Endothelial cell of umbilical vein (primary cell): ENCODE results near the gene DUSP2. TPM values are rescaled to one million over a fixed set of nuclear protein-coding genes. Genes with fewer than 3 reads are reported as not detected.

ENCODE experiments used
- BruUV-seq: library from RNA; stranded (reverse); fragments of 400-500 nt; replicated peaks from 2 replicates; lab custom pipeline; 2021; lab: Mats Ljungman, UMichigan
- CTCF ChIA-PET: fragments of 300-600, 350-600 bp; sonication (Branson Sonifier 250); formaldehyde crosslinking; loops from one replicate; lab custom pipeline; 2021; ENCODE audit warnings: antibody characterized with exemption, inconsistent platforms; lab: Charles Lee
- POLR2A ChIA-PET: fragments of 300-600, 350-600 bp; sonication (Branson Sonifier 250); formaldehyde crosslinking; loops from one replicate; lab custom pipeline; 2021; ENCODE audit warnings: antibody characterized with exemption, inconsistent platforms; lab: Charles Lee
- DNase-seq: peaks from one replicate; pipeline ENCODE4 v3.0.0-alpha.2; 2011; ENCODE audit warnings: low read depth, low spot score
- FAIRE-seq: peaks from 2 replicates; lab custom pipeline; 2011; peaks lifted over from hg19 to GRCh38; lab: Jason Lieb, UNC
- H2AFZ ChIP-seq: 2 replicates; pipeline ENCODE4 v1.6.0; 2012; ENCODE audit warnings: low read depth, low read length, control low read depth, inconsistent platforms
- H3K27ac ChIP-seq: 2 replicates; pipeline ENCODE4 v1.5.1; 2011; ENCODE audit warnings: low read depth, mild to moderate bottlenecking, control low read depth, low read length, moderate library complexity; ENCODE audit not compliant: insufficient read depth
- H3K27me3 ChIP-seq, 2 experiments: 2 replicates each; pipeline versions ENCODE4 v1.6.0 to v1.6.1; 2011; ENCODE audit warnings: low read length in 2 of 2, mixed read lengths in 1 of 2; ENCODE audit not compliant: control insufficient read depth in 2 of 2, insufficient read depth in 2 of 2
- H3K36me3 ChIP-seq, 2 experiments: 2 replicates in 1 of 2; 3 replicates in 1 of 2; pipeline ENCODE4 v1.5.1; 2011; ENCODE audit warnings: low read length in 2 of 2, mild to moderate bottlenecking in 1 of 2, moderate library complexity in 1 of 2; ENCODE audit not compliant: control insufficient read depth in 2 of 2, insufficient read depth in 2 of 2; ENCODE audit errors: extremely low read depth in 1 of 2
- H3K4me1 ChIP-seq: 3 replicates; pipeline ENCODE4 v1.5.1; 2011; ENCODE audit warnings: mild to moderate bottlenecking, low read length; ENCODE audit not compliant: control insufficient read depth, insufficient read depth; ENCODE audit errors: extremely low read depth
- H3K4me2 ChIP-seq: 2 replicates; pipeline ENCODE4 v1.6.1; 2011; ENCODE audit warnings: low read length, control low read depth, mixed read lengths; ENCODE audit not compliant: insufficient read depth
- H3K4me3 ChIP-seq, 3 experiments: fragments of 200-600 bp in 1 of 3; sonication (generic), shearing (Covaris generic) in 1 of 3; replicated peaks in 1 of 3; 2 replicates each; pipeline ENCODE4 v1.5.1; 2011 to 2016; ENCODE audit warnings: control low read depth in 3 of 3, low read length in 3 of 3, mild to moderate bottlenecking in 2 of 3, inconsistent platforms in 1 of 3, low read depth in 1 of 3, moderate library complexity in 1 of 3; ENCODE audit not compliant: insufficient read depth in 1 of 3
- H3K79me2 ChIP-seq: 2 replicates; pipeline ENCODE4 v1.6.0; 2012; ENCODE audit warnings: low read length, inconsistent platforms; ENCODE audit not compliant: control insufficient read depth, insufficient read depth
- H3K9ac ChIP-seq: replicated peaks from 2 replicates; pipeline ENCODE3; 2011; ENCODE audit warnings: low read length, control low read depth; ENCODE audit not compliant: insufficient read depth; ENCODE audit errors: extremely low read depth
- H3K9me1 ChIP-seq: replicated peaks from 3 replicates; pipeline ENCODE4 v1.6.0; 2011; ENCODE audit warnings: mild to moderate bottlenecking, low read length; ENCODE audit not compliant: control insufficient read depth, insufficient read depth; ENCODE audit errors: extremely low read depth
- H3K9me3 ChIP-seq: replicated peaks from 2 replicates; pipeline ENCODE4 v1.5.1; 2012; ENCODE audit warnings: low read length, inconsistent platforms; ENCODE audit not compliant: control insufficient read depth, insufficient read depth
- H4K20me1 ChIP-seq: replicated peaks from 2 replicates; pipeline ENCODE3; 2011; ENCODE audit warnings: mild to moderate bottlenecking, low read length; ENCODE audit not compliant: control insufficient read depth, insufficient read depth; ENCODE audit errors: extremely low read depth
- EZH2 ChIP-seq: IDR thresholded peaks from 2 replicates; pipeline ENCODE4 v1.6.1; 2012; ENCODE audit warnings: borderline replicate concordance, low read depth, mild to moderate bottlenecking, moderate library complexity, low read length, inconsistent platforms; ENCODE audit not compliant: severe bottlenecking
- FOS ChIP-seq: IDR thresholded peaks from 2 replicates; pipeline ENCODE4 v1.6.1; 2011; ENCODE audit warnings: mild to moderate bottlenecking, low read length, moderate library complexity, borderline replicate concordance; ENCODE audit not compliant: insufficient read depth
- GATA2 ChIP-seq: IDR thresholded peaks from 2 replicates; pipeline ENCODE4 v1.7.0; 2011; ENCODE audit warnings: low read depth, mild to moderate bottlenecking, moderate library complexity, mixed read lengths, low read length; ENCODE audit not compliant: insufficient read length, insufficient read depth
- JUN ChIP-seq: IDR thresholded peaks from 2 replicates; pipeline ENCODE4 v1.6.1; 2011; ENCODE audit warnings: borderline replicate concordance, low read depth; ENCODE audit not compliant: insufficient read length, insufficient read depth
- MYC ChIP-seq: IDR thresholded peaks from one replicate; pipeline ENCODE4 v1.6.1; 2011; ENCODE audit warnings: mild to moderate bottlenecking, low read depth, low read length
- POLR2A ChIP-seq: IDR thresholded peaks from 2 replicates; pipeline ENCODE4 v1.6.1; 2012; ENCODE audit warnings: low read depth, mild to moderate bottlenecking, control low read depth, low read length
- POLR2AphosphoS5 ChIP-seq: IDR thresholded peaks from 2 replicates; pipeline ENCODE4 v1.6.1; 2012; ENCODE audit warnings: low read depth, mild to moderate bottlenecking, control low read depth, low read length, moderate library complexity; ENCODE audit not compliant: insufficient read depth
- dilution Hi-C: fragments of 300-500 bp; cut with MboI; formaldehyde crosslinking; loops from one replicate; pipeline ENCODE4 v1.15.0; 2019; ENCODE audit warnings: low sequenced_read_pairs; ENCODE audit not compliant: extremely low pct_ligation_motif_present
- intact Hi-C: fragments of 100-400 bp; cut with micrococcal nuclease; formaldehyde crosslinking; loops from one replicate; pipeline ENCODE4 v1.10.0; 2022
- polyA plus RNA-seq, 4 experiments: library from polyadenylated mRNA; depleted of rRNA in 3 of 4; stranded (reverse) in 3 of 4; unstranded in 1 of 4; fragments of >200 nt; gene quantifications; 2 replicates each; pipeline versions ENCODE4 v1.2.1 to v1.2.3, GENCODE V29; 2011 to 2012; ENCODE audit warnings: missing spikeins in 1 of 4
- total RNA-seq: library from RNA; stranded (reverse); gene quantifications from 2 replicates; pipeline ENCODE4 v1.2.3, GENCODE V29; 2021
- TF ChIP-seq, protein P1 (sequence below): IDR thresholded peaks from 2 replicates; pipeline ENCODE4 v1.6.1; 2011; ENCODE audit not compliant: insufficient read depth, insufficient read length
- TF ChIP-seq, protein P2 (sequence below), 2 donors: IDR thresholded peaks; 1 replicate in 1 of 2; 2 replicates in 1 of 2; pipeline ENCODE4 v1.5.1; 2011; ENCODE audit warnings: low read length in 2 of 2, mild to moderate bottlenecking in 2 of 2, moderate library complexity in 2 of 2, control low read depth in 1 of 2, inconsistent platforms in 1 of 2, low read depth in 1 of 2; ENCODE audit not compliant: insufficient read depth in 1 of 2; ENCODE audit errors: extremely low read depth in 1 of 2

The DUSP2 gene
- total and polyA plus RNA-seq, 2 donors (not counting 3 experiments of a cell fraction or from before 2014, with no cell fraction given), result 0.33 TPM

DNA sequence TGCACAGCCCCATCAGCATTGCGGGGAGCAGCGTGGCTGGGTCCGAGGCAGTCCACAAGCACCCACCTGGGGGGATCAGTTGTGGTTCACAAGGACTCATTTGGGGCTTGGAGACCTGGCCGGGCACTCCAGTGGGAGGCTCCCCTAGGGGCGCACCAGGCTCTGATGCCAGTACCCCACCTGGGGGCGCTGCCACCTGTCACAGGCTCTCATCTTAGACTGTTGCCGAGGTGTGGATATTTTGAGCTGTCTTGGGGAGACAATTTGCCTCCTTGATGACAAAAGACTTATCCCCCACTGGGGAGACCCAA is 31.9 kb downstream of the DUSP2 start:
- Histone ChIP-seq H3K4me2 (no peak overlapping the region), H2AFZ (no peak overlapping the region), H4K20me1 (no peaks in the 10 kb centered on the region), H3K9me1 (no peaks in the 10 kb centered on the region), H3K27me3 (peaks cover 7% of the 10 kb centered on the region in 2 experiments), H3K79me2 (no peaks in the 10 kb centered on the region), H3K9me3 (no peaks in the 10 kb centered on the region), H3K4me1 (no peaks in the 10 kb centered on the region), H3K4me3 (no peak overlapping the region), H3K27ac (no peak overlapping the region), H3K36me3 (no peaks in the 10 kb centered on the region), H3K9ac (no peak overlapping the region)
- DNase-seq (no peak), FAIRE-seq (no peak)
- ChIA-PET POLR2A (no interaction called here), CTCF (interaction anchor here (0.8 kb wide), 1 partner anchor 17 kb away, joined by 3 read pairs; no protein-coding TSS in a partner anchor)
- no peak for TF ChIP-seq POLR2A
- no peak for TF ChIP-seq JUN
- TF ChIP-seq EZH2, result no peak
- no peak for TF ChIP-seq GATA2
- TF ChIP-seq, protein P1, sequence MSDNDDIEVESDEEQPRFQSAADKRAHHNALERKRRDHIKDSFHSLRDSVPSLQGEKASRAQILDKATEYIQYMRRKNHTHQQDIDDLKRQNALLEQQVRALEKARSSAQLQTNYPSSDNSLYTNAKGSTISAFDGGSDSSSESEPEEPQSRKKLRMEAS, result no peak
- no peak for TF ChIP-seq FOS
- no peak for TF ChIP-seq MYC
- TF ChIP-seq, protein P2, sequence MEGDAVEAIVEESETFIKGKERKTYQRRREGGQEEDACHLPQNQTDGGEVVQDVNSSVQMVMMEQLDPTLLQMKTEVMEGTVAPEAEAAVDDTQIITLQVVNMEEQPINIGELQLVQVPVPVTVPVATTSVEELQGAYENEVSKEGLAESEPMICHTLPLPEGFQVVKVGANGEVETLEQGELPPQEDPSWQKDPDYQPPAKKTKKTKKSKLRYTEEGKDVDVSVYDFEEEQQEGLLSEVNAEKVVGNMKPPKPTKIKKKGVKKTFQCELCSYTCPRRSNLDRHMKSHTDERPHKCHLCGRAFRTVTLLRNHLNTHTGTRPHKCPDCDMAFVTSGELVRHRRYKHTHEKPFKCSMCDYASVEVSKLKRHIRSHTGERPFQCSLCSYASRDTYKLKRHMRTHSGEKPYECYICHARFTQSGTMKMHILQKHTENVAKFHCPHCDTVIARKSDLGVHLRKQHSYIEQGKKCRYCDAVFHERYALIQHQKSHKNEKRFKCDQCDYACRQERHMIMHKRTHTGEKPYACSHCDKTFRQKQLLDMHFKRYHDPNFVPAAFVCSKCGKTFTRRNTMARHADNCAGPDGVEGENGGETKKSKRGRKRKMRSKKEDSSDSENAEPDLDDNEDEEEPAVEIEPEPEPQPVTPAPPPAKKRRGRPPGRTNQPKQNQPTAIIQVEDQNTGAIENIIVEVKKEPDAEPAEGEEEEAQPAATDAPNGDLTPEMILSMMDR (IDR thresholded peaks at IDR 0.05; ENCODE audit: extremely low read depth in 1 of 2, insufficient read depth in 1 of 2, low read depth in 1 of 2, low read length in 2 of 2), result no peak
- no peak for TF ChIP-seq POLR2AphosphoS5
- intact Hi-C loops, result no loop called here
- dilution Hi-C loops, result no loop called here
- BruUV-seq, result no TSS peak
